Fibroblast of lung (primary cell): ENCODE results near the gene TMEM62. TPM values are rescaled to one million over a fixed set of nuclear protein-coding genes. Genes with fewer than 3 reads are reported as not detected.

Source experiments
- DNase-seq, 2 donors: peaks; one replicate each; pipeline versions ENCODE4 v3.0.0 to v3.0.0-alpha.2; 2010; ENCODE audit warnings: low read depth in 2 of 2
- H2AFZ ChIP-seq: 2 replicates; pipeline ENCODE4 v1.5.1; 2012; ENCODE audit warnings: low read length, control low read depth, inconsistent platforms
- H3K27ac ChIP-seq: 2 replicates; pipeline ENCODE4 v1.5.1; 2011; ENCODE audit warnings: low read length, control low read depth; ENCODE audit not compliant: insufficient read depth
- H3K27me3 ChIP-seq: 2 replicates; pipeline ENCODE4 v1.5.1; 2011; ENCODE audit warnings: mild to moderate bottlenecking, low read length; ENCODE audit not compliant: control insufficient read depth, insufficient read depth
- H3K36me3 ChIP-seq: 2 replicates; pipeline ENCODE4 v1.5.1; 2011; ENCODE audit warnings: low read length; ENCODE audit not compliant: control insufficient read depth, insufficient read depth
- H3K4me1 ChIP-seq: 2 replicates; pipeline ENCODE4 v1.5.1; 2011; ENCODE audit warnings: low read length; ENCODE audit not compliant: control insufficient read depth, insufficient read depth; ENCODE audit errors: extremely low read depth
- H3K4me2 ChIP-seq: 2 replicates; pipeline ENCODE4 v1.5.1; 2011; ENCODE audit warnings: low read length, control low read depth; ENCODE audit not compliant: insufficient read depth; ENCODE audit errors: extremely low read depth
- H3K4me3 ChIP-seq, 4 experiments: fragments of 200-600 bp in 1 of 4; sonication (generic) in 1 of 4; replicated peaks in 1 of 4; 2 replicates each; pipeline ENCODE4 v1.5.1; 2011 to 2016; ENCODE audit warnings: low read length in 4 of 4, low read depth in 3 of 4, mild to moderate bottlenecking in 3 of 4, control low read depth in 2 of 4, inconsistent platforms in 1 of 4, mixed read lengths in 1 of 4; ENCODE audit not compliant: insufficient read depth in 1 of 4; ENCODE audit errors: control extremely low read depth in 1 of 4
- H3K79me2 ChIP-seq: 2 replicates; pipeline ENCODE4 v1.5.1; 2012; ENCODE audit warnings: mild to moderate bottlenecking, low read length, inconsistent platforms; ENCODE audit not compliant: control insufficient read depth, insufficient read depth
- H3K9ac ChIP-seq: 2 replicates; pipeline ENCODE4 v1.5.1; 2011; ENCODE audit warnings: mild to moderate bottlenecking, low read length, control low read depth; ENCODE audit not compliant: insufficient read depth
- H3K9me3 ChIP-seq: 2 replicates; pipeline ENCODE4 v1.5.1; 2012; ENCODE audit warnings: low read depth, low read length; ENCODE audit not compliant: control insufficient read depth, insufficient read depth
- H4K20me1 ChIP-seq: 2 replicates; pipeline ENCODE4 v1.5.1; 2011; ENCODE audit warnings: low read length; ENCODE audit not compliant: control insufficient read depth, insufficient read depth; ENCODE audit errors: extremely low read depth
- EZH2 ChIP-seq: IDR thresholded peaks from 2 replicates; pipeline ENCODE4 v1.5.1; 2012; ENCODE audit warnings: low read length, control low read depth, mild to moderate bottlenecking; ENCODE audit errors: missing control alignments
- polyA plus RNA-seq, 2 donors: library from polyadenylated mRNA; depleted of rRNA in 1 of 2; stranded (reverse) in 1 of 2; unstranded in 1 of 2; fragments of >200 nt; gene quantifications; 2 replicates each; pipeline ENCODE4 v1.2.1, GENCODE V29; 2011 to 2012; ENCODE audit warnings: missing spikeins in 1 of 2
- total RNA-seq: library from RNA; depleted of rRNA; stranded (reverse); fragments of >200 nt; gene quantifications from 2 replicates; pipeline ENCODE4 v1.2.1, GENCODE V29; 2014
- TF ChIP-seq, protein P1 (sequence below), 2 donors: IDR thresholded peaks in 1 of 2; conservative IDR thresholded peaks in 1 of 2; 1 replicate in 1 of 2; 2 replicates in 1 of 2; pipeline ENCODE4 v1.5.1; 2011 to 2012; ENCODE audit warnings: low read length in 2 of 2, control low read depth in 1 of 2, inconsistent platforms in 1 of 2, low read depth in 1 of 2, mild to moderate bottlenecking in 1 of 2

The TMEM62 gene
- total and polyA plus RNA-seq, 2 donors (not counting 1 experiment from before 2014, with no cell fraction given), result 10.7 to 20.8 TPM

DNA sequence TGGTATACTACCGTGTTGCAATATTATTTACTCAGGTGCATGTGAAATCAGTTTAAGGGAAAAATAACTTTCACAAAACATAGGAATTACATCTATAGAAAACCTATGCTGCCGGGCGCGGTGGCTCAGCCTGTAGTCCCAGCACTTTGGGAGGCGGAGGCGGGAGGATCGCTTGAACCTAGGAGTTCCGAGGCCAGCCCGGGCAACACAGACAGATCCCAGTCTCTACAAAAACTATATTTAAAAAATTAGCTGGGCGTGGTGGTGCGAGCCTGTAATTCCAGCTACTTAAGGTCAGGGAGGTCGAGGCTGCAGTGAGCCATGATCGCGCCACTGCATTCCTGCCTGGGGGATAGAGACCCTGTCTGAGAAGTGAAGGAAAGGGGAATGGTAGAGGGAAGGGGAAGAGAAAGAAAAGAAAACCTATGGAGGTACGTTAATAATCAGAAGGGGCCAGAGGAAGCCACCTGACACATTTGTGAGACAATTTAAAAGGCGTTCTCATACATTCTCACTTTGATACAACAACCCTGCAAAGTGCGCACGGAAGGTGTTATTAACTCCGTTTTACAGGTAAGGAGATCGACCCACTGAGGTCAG lies 456 bp upstream of the TMEM62 start:
- no peaks in the 10 kb centered on the region for H4K20me1 ChIP-seq
- peaks cover 2% of the 10 kb centered on the region for H3K36me3 ChIP-seq
- H3K4me3 ChIP-seq, result peak overlapping the region; percentile 72 to 91 (median 88)
- no peaks in the 10 kb centered on the region for H3K27me3 ChIP-seq
- H3K4me1 ChIP-seq, result peaks cover 7% of the 10 kb centered on the region
- peaks cover 5% of the 10 kb centered on the region for H3K79me2 ChIP-seq
- no peaks in the 10 kb centered on the region for H3K9me3 ChIP-seq
- peak overlapping the region; percentile 77 for H3K27ac ChIP-seq
- H3K4me2 ChIP-seq, result peak overlapping the region; percentile 92
- TF ChIP-seq, protein P1, sequence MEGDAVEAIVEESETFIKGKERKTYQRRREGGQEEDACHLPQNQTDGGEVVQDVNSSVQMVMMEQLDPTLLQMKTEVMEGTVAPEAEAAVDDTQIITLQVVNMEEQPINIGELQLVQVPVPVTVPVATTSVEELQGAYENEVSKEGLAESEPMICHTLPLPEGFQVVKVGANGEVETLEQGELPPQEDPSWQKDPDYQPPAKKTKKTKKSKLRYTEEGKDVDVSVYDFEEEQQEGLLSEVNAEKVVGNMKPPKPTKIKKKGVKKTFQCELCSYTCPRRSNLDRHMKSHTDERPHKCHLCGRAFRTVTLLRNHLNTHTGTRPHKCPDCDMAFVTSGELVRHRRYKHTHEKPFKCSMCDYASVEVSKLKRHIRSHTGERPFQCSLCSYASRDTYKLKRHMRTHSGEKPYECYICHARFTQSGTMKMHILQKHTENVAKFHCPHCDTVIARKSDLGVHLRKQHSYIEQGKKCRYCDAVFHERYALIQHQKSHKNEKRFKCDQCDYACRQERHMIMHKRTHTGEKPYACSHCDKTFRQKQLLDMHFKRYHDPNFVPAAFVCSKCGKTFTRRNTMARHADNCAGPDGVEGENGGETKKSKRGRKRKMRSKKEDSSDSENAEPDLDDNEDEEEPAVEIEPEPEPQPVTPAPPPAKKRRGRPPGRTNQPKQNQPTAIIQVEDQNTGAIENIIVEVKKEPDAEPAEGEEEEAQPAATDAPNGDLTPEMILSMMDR (conservative IDR thresholded peaks at IDR 0.05 in 1 of 2, IDR thresholded peaks at IDR 0.05 in 1 of 2; ENCODE audit: low read depth in 1 of 2, low read length in 2 of 2), result no peak
- no peak for TF ChIP-seq EZH2
- peak overlapping the region; percentile 85 for H3K9ac ChIP-seq
- H2AFZ ChIP-seq, result peak overlapping the region; percentile 98
- no peak for DNase-seq

- Histone ChIP-seq H4K20me1 (no peaks in the 10 kb centered on the region), H3K36me3 (peaks cover 2% of the 10 kb centered on the region), H2AFZ (peak overlapping the region; percentile 98), H3K9me3 (no peaks in the 10 kb centered on the region), H3K79me2 (peaks cover 5% of the 10 kb centered on the region), H3K4me3 (peak overlapping the region; percentile 57 to 91 (median 80)), H3K9ac (peak overlapping the region; percentile 85), H3K27me3 (no peaks in the 10 kb centered on the region), H3K4me2 (peak overlapping the region; percentile 100), H3K4me1 (peaks cover 7% of the 10 kb centered on the region), H3K27ac (peak overlapping the region; percentile 77)
- TF ChIP-seq, protein P1 (conservative IDR thresholded peaks at IDR 0.05 in 1 of 2, IDR thresholded peaks at IDR 0.05 in 1 of 2; ENCODE audit: low read depth in 1 of 2, low read length in 2 of 2), result no peak
- no peak for TF ChIP-seq EZH2
- DNase-seq, result no peak
Measured at GRCh38 chr15:43134157-43134635, 810 bp downstream of the TMEM62 start.

- Histone ChIP-seq H4K20me1 (no peaks in the 10 kb centered on the region), H3K36me3 (peaks cover 2% of the 10 kb centered on the region), H3K27me3 (no peaks in the 10 kb centered on the region), H3K27ac (no peak overlapping the region), H3K4me2 (no peak overlapping the region), H3K4me1 (peaks cover 7% of the 10 kb centered on the region), H2AFZ (no peak overlapping the region), H3K9ac (no peak overlapping the region), H3K4me3 (no peak overlapping the region), H3K79me2 (peaks cover 5% of the 10 kb centered on the region), H3K9me3 (no peaks in the 10 kb centered on the region)
- no peak for TF ChIP-seq EZH2
- TF ChIP-seq, protein P1 (conservative IDR thresholded peaks at IDR 0.05 in 1 of 2, IDR thresholded peaks at IDR 0.05 in 1 of 2; ENCODE audit: low read depth in 1 of 2, low read length in 2 of 2), result no peak
- DNase-seq, result no peak
Measured at GRCh38 chr15:43135351-43135750, 2.0 kb downstream of the TMEM62 start.
